Mesangial cell (primary cell): ENCODE data around the gene AEBP1. TPM values are rescaled to one million over a fixed set of nuclear protein-coding genes. Genes with fewer than 3 reads are reported as not detected.

Experiments
- total RNA-seq: library from RNA; depleted of rRNA; stranded (reverse); fragments of >200 nt; gene quantifications from 2 replicates; pipeline ENCODE4 v1.2.3, GENCODE V29; 2015

AEBP1 gene
- 94.0 and 273 TPM in 2 replicates for total RNA-seq

GRCh38 chr7:44103923-44104859, at the start of gene AEBP1:
TSS of gene AEBP1 (plus strand) at chr7:44104345. CDS start at chr7:44104666, 321 bp downstream.

GRCh38 chr7:44065431-44066110, 38.6 kb upstream of the AEBP1 start, which contains the start of gene PGAM2:
TSS of gene PGAM2 (minus strand) at chr7:44065567. CDS start at chr7:44065529, 38 bp downstream.

GRCh38 chr7:44123190-44124003, 19.3 kb downstream of the AEBP1 start, which contains the start of gene POLD2:
TSS of gene POLD2 (minus strand) at chr7:44123548. CDS start at chr7:44122053, 1,495 bp downstream.

GRCh38 chr7:44141221-44141850, 37.2 kb downstream of the AEBP1 start, which contains the start of gene MYL7:
TSS of gene MYL7 (minus strand) at chr7:44141332. CDS start at chr7:44141305, 27 bp downstream.

Other genes with a start within 250 kb of the AEBP1 start
- gene MRPS24, start 234.8 kb upstream of the AEBP1 start, total RNA-seq = 131 and 181 TPM in 2 replicates
- gene URGCP, start 197.7 kb upstream of the AEBP1 start, total RNA-seq = 14.5 and 19.8 TPM in 2 replicates
- 16.0 and 19.6 TPM in 2 replicates for gene UBE2D4, start 177.9 kb upstream of the AEBP1 start, total RNA-seq
- not detected in 2 replicates for gene SPDYE1, start 106.4 kb upstream of the AEBP1 start, total RNA-seq
- gene DBNL, start 59.6 kb upstream of the AEBP1 start, total RNA-seq = 89.9 and 130 TPM in 2 replicates
- gene PGAM2, start 38.8 kb upstream of the AEBP1 start, total RNA-seq = 0.25 TPM in 1 of 2 replicates, not detected in the other
- 9.1 and 29.7 TPM in 2 replicates for gene POLM, start 21.8 kb upstream of the AEBP1 start, total RNA-seq
- 80.4 and 166 TPM in 2 replicates for gene POLD2, start 19.2 kb downstream of the AEBP1 start, total RNA-seq
- 0.38 TPM in 1 of 2 replicates, not detected in the other for gene MYL7, start 37.0 kb downstream of the AEBP1 start, total RNA-seq
- 0.65 and 2.4 TPM in 2 replicates for gene GCK, start 85.1 kb downstream of the AEBP1 start, total RNA-seq
- 74.7 and 102 TPM in 2 replicates for gene YKT6, start 96.6 kb downstream of the AEBP1 start, total RNA-seq
- gene CAMK2B, start 221.2 kb downstream of the AEBP1 start, total RNA-seq = 0.38 and 0.98 TPM in 2 replicates